ENCODE measurements around the gene HNRNPA0.

The HNRNPA0 gene

DNA sequence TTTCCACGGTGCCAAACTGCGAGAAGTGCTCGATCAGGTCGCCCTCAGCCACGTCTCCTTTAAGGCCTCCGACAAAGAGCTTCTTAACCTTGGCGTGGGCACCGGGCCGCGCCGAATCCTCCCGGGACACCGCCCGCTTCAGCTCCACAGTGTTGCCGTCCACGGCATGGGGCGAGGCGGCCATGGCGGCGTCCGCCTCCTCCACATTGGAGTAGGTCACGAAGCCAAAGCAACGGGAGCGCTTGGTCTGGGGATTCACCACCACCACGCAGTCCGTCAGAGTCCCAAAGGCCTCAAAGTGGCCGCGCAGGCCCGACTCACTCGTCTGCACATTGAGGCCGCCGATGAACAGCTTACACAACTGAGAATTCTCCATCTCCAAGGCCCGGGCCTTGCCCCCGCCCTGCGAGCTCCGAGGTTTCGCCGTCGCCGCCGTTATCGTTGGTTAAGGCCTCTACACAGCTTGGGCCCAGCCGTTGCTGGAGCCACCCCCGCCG is 424 bp downstream of the HNRNPA0 start:
- DNase-seq = peak in 3 of 4 experiments; percentile 23 to 43 (median 40)

DNA sequence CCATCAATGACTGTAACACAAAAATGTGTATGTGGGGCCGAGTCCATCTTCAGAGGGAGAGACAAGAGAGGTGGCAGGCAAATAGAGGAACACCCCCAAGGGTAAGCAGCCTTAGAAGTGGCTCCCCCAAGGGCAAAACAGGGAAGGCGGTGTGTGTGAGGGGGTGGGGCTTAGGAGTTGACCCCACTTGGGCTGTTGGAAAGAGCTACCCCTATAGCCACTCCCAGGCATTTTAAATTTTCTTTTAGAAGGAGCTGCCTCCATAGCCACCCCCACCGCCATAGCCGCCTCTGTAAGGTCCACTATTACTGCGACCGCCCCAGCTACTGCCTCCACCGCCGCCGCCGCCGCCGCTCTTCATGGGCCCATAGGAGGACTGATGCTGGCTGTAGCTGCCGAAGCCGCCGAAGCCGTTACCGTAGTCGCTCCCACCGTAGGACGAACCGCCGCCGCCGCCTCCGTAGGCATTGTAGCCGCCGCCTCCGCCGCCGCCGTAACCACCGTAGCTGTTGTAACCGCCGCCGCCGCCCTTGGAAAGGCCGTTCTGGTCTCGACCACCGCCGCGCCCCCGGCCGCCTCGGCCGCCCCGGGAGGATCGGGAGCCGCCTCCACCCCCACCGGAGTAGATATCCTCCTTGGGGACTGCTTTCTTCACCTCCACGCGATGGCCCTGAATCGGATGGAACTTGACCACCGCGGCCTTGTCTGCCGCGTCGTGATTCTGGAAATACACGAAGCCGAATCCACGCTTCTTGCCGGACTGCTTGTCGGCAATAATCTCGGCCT is 1.1 kb downstream of the HNRNPA0 start:
- DNase-seq = peak in 3 of 4 experiments; percentile 7 to 11 (median 10)

DNA sequence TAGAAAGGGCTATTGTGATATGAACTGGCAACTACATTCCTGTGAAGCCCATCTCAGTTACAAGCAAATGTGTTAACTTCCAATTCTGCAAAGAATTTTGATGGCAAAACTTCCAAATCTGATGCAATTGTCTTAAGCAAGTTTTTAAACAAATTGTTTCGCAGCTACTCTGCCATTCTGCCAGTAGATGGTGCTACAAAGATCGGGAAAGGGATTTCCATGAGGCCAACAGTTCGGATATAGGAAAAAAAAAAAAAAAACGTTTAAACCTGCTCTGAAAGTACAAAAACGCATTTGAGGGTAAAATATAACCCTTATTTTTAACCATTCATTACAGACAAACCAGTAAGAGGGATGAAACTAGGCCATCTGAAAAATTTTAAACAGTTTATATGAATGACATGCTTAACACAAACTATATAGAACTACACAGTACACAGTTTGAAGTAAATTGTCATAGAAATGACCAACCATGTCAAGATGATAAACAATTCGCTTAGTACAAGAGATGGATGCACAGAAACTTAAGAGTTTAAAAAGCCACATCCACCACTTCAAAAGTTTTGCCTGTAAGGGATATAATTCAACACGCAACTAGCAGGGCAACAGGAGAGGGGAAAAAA is 2.2 kb downstream of the HNRNPA0 start:
- no peak for DNase-seq

DNA sequence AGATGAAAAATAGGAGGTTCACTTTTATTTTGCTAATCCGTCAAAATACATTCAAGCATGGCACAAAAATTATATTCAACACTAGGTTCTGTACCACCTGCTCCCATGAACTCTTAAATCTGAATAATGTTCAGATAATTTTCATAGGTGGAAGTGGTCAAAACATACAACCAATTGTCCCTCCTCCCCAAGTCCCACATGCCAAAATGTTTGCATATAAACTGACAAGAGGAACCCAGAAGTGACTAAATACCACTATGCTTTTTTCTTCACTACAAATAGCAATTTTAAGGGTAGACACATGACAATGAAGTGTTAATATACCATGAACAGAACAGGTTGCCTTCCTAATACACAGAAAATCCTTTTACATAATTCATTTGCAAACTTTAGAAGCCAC is 3.7 kb downstream of the HNRNPA0 start:
- no peak for DNase-seq

DNA sequence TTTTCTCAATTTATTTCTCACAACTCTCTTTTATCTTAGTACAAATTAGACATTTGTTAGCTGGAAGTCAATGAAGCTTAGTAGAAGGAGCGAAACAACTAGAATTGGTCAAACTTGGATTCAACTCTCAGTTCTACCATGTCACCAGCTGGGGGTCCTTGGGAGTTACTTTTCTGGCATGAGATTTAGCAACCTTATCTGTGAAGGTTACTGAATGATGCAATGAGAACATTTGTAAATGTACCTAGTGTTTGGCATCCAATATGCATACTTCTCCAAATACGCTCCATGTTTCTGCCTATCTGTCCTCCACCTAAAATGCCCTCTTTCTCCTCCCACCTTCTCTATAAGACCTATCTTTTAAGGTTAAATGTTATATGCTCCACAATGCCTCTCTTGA is 6.3 kb downstream of the HNRNPA0 start:
- no peak for DNase-seq

DNA sequence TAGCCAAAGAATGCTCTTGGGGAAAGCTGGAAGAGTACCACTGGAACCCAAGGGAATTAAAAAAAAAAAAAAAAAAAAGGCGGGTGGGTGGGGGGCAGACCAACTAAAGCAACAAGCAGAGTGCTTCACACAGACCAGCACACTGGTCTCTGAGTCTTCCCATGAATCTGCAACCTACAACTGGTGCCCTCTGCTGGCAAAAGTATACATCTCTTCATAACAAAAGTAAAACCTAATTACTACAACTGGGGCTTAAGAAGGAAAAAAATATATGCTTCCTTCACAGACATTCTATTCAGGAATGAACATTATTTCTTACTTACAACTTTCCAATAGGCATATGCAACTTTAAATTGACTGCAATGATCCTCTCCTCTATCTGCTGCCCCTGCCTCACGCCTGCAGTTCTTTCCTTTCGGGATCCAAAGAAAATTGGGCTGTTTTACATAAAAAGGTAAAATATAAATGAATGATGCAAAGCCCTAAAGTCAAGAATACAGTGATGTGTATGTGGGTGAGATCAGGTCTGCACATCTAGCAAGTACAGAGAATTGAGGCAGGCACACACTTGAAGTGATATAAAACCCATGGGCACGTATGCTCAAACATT is 11.0 kb downstream of the HNRNPA0 start:
- DNase-seq = peak in 3 of 4 experiments; percentile 22 to 42 (median 26)

DNA sequence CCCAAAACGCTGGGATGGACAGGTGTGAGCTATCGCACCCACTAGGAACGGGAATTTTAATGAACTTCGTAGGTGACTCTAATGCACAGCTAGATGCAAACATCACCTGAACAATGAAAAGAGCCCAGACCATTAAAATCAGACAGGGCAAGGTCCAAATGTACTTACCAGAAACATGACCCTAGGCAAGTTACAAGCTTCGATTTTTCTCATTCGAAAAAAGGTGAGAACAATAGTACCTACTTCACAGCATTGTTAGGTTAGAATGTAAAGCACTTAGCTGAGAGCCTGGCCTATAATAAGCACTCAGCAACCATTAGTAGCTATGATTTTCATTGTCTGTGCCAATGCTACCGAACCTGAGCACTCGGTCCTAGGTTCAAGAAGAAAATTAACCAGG is 12.4 kb downstream of the HNRNPA0 start:
- DNase-seq = no peak

DNA sequence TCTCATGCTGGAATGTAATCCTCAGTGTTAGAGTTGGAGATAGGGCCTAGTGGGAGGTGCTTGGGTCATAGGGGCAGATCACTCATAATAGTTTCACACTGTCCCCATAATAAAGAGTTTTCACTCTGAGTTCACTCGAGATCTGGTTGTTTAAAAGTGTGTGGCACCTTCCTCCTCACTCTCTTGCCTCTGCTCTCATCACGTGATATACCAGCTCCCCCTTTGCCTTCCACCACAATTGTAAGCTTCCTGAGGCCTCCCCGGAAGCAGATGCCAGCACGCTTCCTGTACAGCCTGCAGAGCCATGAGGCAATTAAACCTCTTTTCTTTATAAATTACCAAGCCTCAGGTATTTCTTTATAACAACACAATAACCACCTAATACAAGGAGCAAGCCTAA is 14.4 kb downstream of the HNRNPA0 start:
- DNase-seq = no peak

DNA sequence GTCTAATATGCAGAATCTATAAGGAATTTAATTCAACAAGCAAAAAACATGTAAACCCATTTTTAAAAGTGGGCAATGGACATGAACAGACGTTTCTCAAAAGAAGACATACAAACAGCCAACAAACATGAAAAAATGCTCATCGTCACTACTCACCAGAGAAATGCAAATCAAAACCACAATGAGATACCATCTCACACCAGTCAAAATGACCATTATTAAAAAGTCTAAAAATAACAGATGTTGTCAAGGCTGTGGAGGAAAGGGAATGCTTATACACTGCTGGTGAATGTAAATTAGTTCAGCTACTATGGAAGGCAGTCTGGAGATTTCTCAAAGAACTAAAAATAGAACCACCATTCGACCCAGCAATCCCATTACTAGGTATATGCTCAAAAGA is 15.2 kb downstream of the HNRNPA0 start:
- DNase-seq = no peak

DNA sequence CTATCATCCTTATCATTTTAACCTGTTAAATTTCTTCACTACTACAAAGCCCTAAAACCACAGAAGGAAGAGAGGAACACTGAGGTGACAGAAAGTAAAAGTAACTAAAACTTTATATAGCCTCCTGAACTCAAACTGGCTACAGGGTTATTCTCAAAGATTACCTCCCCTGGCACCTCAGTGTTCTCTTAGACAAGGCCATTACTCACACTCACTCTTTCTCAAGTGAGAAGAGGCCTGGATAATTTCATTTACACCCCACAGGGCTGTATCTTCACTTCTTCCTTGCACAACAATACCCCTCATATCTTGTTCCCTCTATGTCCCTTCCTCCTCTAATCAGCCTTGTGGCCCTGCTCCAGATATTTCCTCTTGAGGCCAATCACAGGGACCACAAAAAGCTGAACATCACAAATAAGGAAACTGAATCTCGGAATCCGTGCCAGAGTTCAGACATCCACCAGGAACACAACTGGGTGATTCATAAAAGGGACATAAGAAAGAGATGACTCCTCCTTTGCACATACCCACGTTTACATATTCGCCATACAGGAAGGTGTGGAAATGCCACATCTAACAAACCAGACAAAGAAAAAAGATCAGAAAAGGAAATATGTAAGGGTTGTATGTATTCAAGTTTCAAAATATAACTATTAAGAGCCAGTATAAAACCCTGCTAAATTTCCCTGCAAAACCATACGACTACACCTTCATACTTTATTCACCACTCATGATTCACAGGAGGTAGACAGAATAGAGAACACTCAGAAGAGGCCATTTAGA is 16.6 kb downstream of the HNRNPA0 start:
- DNase-seq = no peak

DNA sequence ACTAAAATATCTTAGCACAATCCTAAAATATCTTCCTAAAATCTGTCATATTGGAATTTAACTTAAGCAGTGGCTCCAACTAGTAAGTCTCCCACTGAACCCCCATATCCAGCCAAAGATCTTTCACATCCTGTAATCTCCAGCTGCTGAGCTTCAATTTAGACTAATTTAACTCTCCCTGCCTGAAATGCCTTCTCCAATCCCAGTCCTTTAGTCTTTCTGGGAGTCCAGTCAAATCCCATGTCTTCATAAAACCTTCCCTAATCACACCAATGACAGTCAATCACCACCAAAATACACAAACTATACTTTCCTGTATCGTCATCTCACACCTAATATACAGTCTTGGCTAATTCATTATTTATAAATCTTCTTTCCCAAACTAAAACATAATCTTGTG is 17.7 kb downstream of the HNRNPA0 start:
- no peak for DNase-seq

DNA sequence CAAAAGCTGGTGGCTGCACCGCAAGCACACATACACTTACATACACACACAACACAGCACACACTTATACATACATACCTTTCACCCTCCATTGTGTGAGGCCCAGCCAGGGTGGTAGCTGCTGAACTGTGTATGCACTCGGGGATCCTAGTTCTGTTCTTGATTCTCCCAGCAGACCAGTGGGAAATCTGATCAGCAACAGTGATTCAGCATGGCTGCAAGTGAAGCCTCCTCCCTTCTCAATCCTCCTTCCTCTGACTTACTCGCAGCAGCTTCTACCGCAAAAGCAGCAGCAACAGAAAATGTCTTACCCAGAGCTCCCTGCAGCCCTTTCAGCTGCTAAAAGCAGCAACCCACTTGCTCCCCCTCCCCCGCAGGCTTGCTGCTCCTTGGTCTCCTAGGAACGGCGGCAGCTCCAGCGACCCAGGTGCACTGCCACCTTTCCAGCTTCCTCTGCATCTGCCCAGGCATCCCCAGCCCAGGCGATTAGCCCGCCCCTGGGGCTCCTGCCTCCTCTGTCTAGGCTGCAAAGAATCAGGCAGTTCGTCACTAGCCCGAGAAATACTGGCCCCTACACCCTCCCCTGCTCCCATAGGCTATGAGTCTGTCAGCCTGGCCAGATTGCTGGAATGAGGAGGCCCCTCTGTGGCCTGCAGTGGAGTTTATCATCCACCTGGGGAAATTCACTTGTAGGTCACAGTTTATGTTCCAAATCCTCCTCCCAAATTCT is 18.4 kb downstream of the HNRNPA0 start, which contains the start of gene KLHL3:
TSS of gene KLHL3 (minus strand) at position 535 of the 730 bp plus-strand sequence. CDS start at position 92, 443 bp downstream.
- peak in 2 of 4 experiments; percentile 5 to 11 for DNase-seq

DNA sequence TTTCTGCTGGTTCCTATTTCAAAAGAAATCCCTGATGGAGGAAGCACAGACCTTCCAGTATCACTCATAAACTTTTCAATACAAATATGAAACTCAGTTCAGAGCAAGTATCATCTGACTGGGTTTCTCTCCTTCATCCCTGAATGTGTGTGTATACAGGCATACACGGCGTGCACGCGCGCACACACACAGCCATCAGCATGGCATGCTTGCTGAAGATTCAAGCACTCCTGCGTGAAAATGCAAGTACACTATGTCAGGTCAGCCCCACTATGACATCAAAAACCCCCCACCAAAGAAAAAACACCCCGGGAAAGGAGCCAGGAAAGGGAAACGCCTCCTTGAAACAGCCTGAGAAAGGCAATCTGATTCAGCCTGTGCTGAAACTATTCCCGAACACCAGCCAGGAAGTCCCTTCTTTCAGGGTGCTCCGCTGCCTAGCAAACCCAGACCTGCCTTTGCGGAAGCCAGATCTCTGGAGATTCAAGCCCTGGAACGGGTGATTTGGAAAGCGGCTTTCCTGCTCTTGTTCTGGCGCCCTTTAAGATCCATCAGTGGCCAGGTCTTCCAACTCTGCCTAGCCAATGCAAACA is 19.1 kb downstream of the HNRNPA0 start:
- DNase-seq = no peak

DNA sequence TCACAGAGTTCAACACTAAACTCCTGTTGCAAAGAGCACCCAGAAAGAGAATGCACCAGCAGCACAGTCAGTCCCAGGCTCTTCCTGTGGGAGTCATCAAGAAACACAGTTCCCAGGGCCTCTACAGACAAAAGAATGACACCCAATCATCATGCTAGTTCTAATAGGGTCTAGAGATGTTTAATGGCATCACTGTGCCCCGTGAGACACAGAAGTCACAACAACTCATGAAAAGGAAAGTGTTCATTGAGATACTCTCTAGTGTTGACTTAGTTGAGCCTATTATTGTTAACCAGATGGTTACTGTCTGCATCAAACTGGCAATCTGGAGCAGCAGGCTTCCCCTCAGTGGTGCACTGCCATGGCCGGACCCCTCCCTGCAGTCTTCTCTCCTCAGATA is 19.8 kb downstream of the HNRNPA0 start:
- DNase-seq = no peak

DNA sequence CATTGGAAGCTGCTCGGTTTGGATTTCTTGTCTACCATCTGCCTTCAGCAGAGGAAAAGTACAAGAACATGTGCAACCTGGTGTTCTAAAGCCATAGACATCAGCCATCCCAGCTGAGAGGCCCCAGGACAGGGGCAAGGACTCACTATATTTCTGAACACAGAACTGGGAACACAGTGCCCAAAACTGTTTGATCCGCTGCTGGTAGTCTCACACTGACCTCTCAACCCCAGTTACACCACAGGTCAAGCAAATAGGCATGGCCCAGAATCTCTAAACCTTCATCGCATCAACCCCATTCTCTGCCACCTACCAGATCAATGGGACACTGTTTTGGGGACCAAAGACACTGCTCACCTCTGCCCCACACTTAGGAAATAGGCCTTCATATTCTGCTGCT is 20.2 kb downstream of the HNRNPA0 start:
- no peak for DNase-seq

DNA sequence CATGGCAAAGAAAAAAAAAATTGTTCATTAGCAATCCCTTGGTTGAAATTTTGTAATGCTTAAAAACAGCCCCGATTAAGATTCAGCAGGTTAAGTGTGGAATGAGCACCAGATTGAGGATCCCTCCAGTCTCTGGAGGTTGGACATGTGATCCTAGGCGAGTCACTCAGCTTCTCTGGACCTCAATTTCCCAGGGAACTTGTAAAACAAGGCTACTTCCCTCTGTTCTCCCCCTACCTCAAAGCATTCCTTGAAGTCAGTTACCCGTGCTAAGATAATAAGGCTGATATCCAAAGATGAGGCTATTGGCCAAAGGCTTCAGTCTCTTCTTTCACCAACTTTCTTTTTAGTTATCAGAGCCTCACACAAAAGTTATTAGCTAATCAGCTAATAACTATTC is 21.2 kb downstream of the HNRNPA0 start:
- DNase-seq = no peak

DNA sequence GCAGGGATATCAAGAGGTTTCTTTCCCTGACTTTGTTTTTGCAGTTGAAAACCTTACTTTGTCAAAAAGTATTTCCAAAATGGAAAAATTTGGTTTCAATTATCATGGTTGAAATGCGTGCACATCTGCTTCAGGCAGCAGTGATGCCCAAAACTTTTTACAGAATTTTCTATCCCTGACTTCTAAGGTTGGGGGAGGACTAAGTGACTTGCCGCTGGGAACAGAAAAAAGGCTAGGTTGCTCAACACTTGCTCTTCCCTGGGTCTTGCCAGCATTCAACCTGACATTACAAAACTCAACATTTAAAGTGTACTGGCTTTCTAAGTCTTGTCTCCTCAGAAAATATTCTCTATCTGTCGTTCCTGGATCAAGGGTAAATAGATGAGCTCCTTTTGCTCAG is 23.0 kb downstream of the HNRNPA0 start:
- no peak for DNase-seq

DNA sequence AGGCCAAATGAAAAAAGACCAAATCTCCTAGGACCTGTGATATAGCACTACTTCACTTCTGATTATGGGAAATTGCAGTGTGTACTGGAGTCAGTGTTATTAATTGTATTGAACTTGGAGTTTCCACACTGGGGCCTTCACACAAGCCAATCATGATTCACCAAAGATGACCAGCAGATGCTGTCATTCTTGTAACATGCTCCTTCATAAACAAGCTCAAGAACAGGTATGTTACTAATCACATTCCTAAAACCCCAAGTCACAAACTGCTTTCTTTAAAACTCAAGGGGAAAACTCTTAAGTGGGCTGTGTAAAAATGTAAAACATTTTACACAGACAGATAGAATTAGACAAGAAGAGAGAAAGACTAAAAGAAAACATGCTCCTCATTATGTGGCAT is 23.8 kb downstream of the HNRNPA0 start:
- DNase-seq = no peak

DNA sequence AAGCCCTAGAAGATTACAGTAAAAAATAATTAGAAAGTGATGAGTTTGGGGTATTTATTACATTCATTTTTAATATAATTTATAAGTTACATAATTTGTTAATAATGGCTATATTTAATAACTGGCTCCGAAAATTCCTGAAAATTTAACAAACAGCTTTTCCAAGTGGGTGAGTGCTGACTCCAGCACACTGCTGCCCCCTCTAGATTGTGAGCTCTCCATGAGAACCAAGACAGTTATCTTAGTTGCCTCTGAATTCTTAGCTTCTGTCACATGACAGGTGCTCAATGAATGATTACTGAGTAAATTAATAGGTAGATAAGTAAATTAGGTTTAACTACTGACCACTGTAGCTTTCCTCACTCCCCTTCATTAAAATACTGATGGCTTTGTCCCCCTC is 26.1 kb downstream of the HNRNPA0 start:
- DNase-seq = no peak

DNA sequence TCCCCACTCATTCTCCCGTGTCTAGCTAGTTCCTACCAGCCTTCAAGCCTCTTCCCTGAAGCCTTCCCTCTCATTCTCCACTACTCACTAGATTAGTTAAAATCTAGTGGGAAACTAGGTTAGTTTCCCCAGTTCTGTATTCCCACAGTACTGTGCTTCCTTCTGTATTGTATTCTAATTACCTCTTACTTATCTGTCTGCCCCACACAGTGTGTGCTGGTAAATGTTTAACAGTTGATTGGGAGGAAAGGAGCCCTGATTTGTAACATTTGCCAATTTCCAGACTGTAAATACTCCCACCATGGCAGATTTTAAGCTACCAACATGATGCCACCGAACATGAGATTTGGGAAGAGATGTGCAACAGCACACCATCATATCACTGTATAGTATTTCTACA is 26.5 kb downstream of the HNRNPA0 start:
- no peak for DNase-seq

DNA sequence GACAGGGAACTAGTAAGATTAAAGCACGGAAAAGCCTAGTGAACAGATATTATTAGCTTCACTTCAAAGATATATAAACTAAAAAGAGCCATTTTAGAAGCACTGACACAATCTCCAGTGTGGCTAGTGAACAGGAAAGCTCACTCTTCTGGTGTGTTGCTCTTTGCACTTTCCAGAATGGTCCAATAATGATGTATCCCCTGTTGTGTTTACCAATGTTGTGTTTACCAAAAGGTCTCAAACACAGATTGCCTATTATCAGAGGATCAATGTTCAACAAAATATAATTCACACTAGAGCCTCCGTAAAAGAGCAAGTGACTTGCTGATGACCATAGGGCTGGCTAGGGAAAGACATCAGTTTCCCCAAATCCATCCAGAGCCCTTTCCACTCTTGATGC is 29.9 kb downstream of the HNRNPA0 start:
- DNase-seq = no peak

DNA sequence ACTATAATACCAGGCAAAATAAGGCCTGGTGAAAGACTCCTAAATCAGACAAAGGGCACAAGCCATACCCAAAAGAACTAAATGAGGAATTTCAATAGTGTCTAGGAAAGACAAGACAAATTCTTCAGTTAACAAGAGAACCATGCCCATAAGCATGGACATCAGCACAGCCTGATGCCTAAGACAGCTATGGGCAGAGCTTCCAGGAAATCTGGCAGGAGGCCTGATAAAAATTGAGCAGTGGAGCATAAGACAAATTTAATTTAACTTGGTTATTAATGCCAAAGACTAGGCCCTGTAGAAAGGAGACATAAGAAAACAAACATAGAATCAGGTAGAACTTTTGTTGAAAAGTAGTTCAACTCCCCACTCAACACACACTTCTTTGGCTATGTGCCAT is 35.6 kb downstream of the HNRNPA0 start:
- DNase-seq = no peak
